ENCODE measurements around the gene EMSY.

GRCh38 chr11:76408171-76408965, 36.5 kb upstream of the EMSY start:
- TF ChIP-seq EZH2 (IDR thresholded peaks at IDR 0.05; ENCODE audit: insufficient read depth, low read length): no peak
- no peak for TF ChIP-seq CTCF (IDR thresholded peaks at IDR 0.05; ENCODE audit: insufficient read depth, low read depth, low read length)
